Osteoblast (primary cell): ENCODE measurements around the gene ZBTB5. TPM values are rescaled to one million over a fixed set of nuclear protein-coding genes. Genes with fewer than 3 reads are reported as not detected.
"Not testable (repeated sequence)": the region's sequence is repeated elsewhere in the genome, so short reads cannot be mapped to it uniquely, and the experiment has no call there.

Experiments used
- DNase-seq: peaks from one replicate; pipeline ENCODE4 v3.0.0; 2011; ENCODE audit warnings: low spot score, mixed read lengths; ENCODE audit not compliant: insufficient read length; ENCODE audit errors: missing footprints
- H2AFZ ChIP-seq: 2 replicates; pipeline ENCODE4 v1.6.0; 2011; ENCODE audit warnings: mild to moderate bottlenecking, low read length
- H3K27ac ChIP-seq: 2 replicates; pipeline ENCODE4 v1.5.1; 2011; ENCODE audit warnings: mild to moderate bottlenecking, low read depth, low read length, moderate library complexity
- H3K27me3 ChIP-seq: 2 replicates; pipeline ENCODE4 v1.6.0; 2012; ENCODE audit warnings: mild to moderate bottlenecking, control low read depth, inconsistent platforms, low read length, moderate library complexity; ENCODE audit not compliant: insufficient read depth
- H3K36me3 ChIP-seq: 2 replicates; pipeline ENCODE4 v1.5.1; 2011; ENCODE audit warnings: mild to moderate bottlenecking, low read length, control low read depth, moderate library complexity; ENCODE audit not compliant: insufficient read depth
- H3K4me1 ChIP-seq: 2 replicates; pipeline ENCODE4 v1.5.1; 2011; ENCODE audit warnings: mild to moderate bottlenecking, low read length, control low read depth, moderate library complexity; ENCODE audit not compliant: insufficient read depth
- H3K4me2 ChIP-seq: 2 replicates; pipeline ENCODE4 v1.6.0; 2011; ENCODE audit warnings: mild to moderate bottlenecking, low read length; ENCODE audit not compliant: insufficient read depth
- H3K4me3 ChIP-seq: fragments of 200-600 bp; sonication (generic); 3 replicates; pipeline ENCODE4 v1.5.1; 2012; ENCODE audit warnings: mild to moderate bottlenecking, low read length, inconsistent platforms; ENCODE audit not compliant: insufficient read depth
- H3K79me2 ChIP-seq: 2 replicates; pipeline ENCODE4 v1.6.0; 2012; ENCODE audit warnings: mild to moderate bottlenecking, low read length, control low read depth, inconsistent platforms; ENCODE audit not compliant: insufficient read depth
- H3K9me3 ChIP-seq: 2 replicates; pipeline ENCODE4 v1.5.1; 2011; ENCODE audit warnings: low read depth, low read length, control low read depth
- H4K20me1 ChIP-seq: 2 replicates; pipeline ENCODE4 v1.6.0; 2012; ENCODE audit warnings: mild to moderate bottlenecking, low read length, control low read depth; ENCODE audit not compliant: insufficient read depth
- total RNA-seq: library from RNA; depleted of rRNA; stranded (reverse); fragments of >200 nt; gene quantifications from 2 replicates; pipeline ENCODE4 v1.2.3, GENCODE V29; 2012
- TF ChIP-seq, protein P1 (sequence below): IDR thresholded peaks from 2 replicates; pipeline ENCODE4 v1.5.1; 2011; ENCODE audit warnings: mild to moderate bottlenecking, low read depth, low read length, moderate library complexity; ENCODE audit errors: extremely low read depth

The ZBTB5 gene
- total RNA-seq, 1 donor: 11.6 TPM

DNA sequence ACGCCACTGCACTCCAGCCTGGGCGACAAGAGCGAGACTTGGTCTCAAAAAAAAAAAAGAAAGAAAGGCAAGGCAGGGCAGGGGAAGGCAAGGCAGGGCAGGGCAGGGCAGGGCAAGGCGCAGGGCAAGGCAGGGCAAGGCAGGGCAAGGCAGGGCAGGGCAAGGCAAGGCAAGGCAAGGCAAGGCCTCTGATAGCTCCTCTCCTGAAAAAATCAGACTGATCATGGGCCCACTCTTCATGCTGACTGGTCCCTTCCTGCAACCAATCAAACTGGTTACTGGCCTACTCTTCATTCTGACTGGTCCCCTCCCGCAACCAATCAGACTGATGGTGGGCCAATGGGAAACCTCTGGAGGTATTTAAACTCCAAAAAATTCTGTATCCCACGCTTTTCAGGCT, 3.4 kb upstream of the ZBTB5 start:
- Histone ChIP-seq H3K27ac (no peak overlapping the region), H3K4me3 (no peak overlapping the region), H3K27me3 (no peaks in the 10 kb centered on the region), H3K9me3 (no peaks in the 10 kb centered on the region), H3K4me2 (no peak overlapping the region), H2AFZ (no peak overlapping the region), H4K20me1 (peaks cover 3% of the 10 kb centered on the region), H3K36me3 (no peaks in the 10 kb centered on the region), H3K79me2 (peaks cover 12% of the 10 kb centered on the region), H3K4me1 (peaks cover 20% of the 10 kb centered on the region)
- peak; percentile 31 for DNase-seq
- TF ChIP-seq, protein P1, sequence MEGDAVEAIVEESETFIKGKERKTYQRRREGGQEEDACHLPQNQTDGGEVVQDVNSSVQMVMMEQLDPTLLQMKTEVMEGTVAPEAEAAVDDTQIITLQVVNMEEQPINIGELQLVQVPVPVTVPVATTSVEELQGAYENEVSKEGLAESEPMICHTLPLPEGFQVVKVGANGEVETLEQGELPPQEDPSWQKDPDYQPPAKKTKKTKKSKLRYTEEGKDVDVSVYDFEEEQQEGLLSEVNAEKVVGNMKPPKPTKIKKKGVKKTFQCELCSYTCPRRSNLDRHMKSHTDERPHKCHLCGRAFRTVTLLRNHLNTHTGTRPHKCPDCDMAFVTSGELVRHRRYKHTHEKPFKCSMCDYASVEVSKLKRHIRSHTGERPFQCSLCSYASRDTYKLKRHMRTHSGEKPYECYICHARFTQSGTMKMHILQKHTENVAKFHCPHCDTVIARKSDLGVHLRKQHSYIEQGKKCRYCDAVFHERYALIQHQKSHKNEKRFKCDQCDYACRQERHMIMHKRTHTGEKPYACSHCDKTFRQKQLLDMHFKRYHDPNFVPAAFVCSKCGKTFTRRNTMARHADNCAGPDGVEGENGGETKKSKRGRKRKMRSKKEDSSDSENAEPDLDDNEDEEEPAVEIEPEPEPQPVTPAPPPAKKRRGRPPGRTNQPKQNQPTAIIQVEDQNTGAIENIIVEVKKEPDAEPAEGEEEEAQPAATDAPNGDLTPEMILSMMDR: no peak

DNA sequence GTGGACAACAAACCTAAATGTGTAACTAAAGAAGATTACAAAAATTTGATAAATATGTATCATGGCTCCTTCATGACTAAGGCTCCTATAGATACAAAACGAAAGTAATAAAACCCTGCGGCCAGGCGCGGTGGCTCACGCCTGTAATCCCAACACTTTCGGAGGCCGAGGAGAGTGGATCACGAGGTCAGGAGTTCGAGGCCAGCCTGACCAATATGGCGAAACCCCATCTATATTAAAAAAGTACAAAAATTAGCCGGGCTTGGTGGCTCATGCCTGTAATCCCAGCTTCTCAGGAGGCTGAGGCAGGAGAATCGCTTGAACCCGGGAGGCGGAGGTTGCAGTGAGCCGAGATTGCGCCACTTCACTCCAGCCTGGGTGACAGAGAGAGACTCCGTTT, 2.3 kb upstream of the ZBTB5 start:
- H4K20me1 ChIP-seq, H3K9me3 ChIP-seq, H2AFZ ChIP-seq, H3K27me3 ChIP-seq, H3K4me3 ChIP-seq, H3K4me2 ChIP-seq, H3K27ac ChIP-seq, H3K36me3 ChIP-seq, DNase-seq: not testable (repeated sequence)
- H3K4me1 ChIP-seq: peaks cover 26% of the 10 kb centered on the region
- peaks cover 23% of the 10 kb centered on the region for H3K79me2 ChIP-seq

DNA sequence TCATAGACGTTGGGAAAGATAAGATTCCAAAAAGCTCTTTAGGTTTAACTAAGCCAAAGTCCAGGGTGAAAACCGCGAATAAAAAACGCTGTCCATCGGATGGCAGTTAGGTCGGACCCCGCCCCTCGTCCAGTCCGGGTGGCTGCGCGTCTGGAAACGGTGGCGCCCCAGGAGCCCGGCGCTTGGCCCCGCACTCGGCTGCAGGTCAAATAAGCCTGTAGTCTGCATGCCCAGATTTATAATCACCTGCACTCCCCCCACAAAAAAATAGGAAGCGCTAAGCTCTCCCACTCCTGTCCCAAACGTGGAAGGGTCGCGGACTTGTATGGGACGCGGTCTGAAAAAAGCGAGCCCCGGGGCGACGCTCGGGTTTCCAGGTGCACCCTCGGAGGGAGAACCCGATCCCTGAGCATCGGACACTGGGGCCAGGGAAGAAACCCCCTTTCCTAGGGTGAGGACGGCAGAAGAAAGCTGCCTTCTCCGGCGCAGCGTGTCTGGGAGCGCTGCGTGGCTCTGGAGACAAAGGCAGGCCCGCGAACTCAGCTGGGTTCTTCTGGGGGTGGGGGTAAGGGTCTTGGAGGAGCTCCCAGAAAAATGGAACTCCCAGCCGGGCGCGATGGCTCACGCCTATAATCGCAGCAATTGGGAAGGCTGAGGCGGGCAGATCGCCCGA, 923 bp upstream of the ZBTB5 start:
- H3K4me2 ChIP-seq: peak overlapping the region; percentile 83
- no peaks in the 10 kb centered on the region for H3K36me3 ChIP-seq
- peaks cover 37% of the 10 kb centered on the region for H3K79me2 ChIP-seq
- H3K27me3 ChIP-seq: no peaks in the 10 kb centered on the region
- TF ChIP-seq, protein P1: no peak
- peaks cover 21% of the 10 kb centered on the region for H3K4me1 ChIP-seq
- peak overlapping the region; percentile 100 for H3K4me3 ChIP-seq
- peak; percentile 55 for DNase-seq
- H2AFZ ChIP-seq: peak overlapping the region; percentile 96
- peak overlapping the region; percentile 91 for H3K27ac ChIP-seq
- no peaks in the 10 kb centered on the region for H3K9me3 ChIP-seq
- H4K20me1 ChIP-seq: peaks cover 18% of the 10 kb centered on the region

DNA sequence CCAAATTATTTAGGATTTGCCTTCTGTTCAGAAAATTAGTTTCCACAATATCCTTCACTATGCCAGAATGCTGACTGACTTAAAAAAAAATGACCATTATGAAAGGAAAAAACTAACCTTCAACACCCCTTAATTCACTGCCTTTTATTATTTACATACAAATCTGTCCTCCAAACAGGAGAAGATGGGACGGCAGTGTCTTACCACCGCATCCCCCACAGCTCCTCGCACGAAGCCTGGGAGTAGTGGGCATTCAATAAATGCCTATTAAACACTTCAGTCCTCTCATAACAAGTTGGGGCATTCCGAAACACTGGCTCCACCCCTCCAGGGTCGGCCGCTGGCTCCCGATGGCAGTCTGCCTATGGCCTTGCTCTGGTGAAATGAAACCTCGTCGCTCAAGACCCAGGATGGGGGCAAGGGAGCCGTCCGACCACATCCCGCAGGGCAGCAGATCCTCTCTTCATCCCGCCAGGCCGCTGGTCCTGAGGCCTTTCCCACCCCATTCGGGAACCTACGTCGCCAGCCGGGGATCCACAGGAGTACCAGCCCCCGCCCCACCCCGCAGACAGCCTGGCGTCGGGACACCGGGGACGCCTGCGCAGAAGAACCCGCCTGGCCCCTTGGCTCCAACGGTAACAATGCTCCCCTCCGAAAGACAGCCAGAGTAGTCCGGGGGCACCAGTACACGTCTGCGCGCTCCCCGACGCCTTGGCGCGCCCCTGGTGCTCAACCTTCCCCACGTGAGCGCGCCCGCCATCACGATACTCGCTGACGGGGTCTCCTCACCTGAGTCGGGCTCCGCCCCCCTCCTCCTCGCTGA, 613 bp downstream of the ZBTB5 start:
- peaks cover 51% of the 10 kb centered on the region for H3K79me2 ChIP-seq
- H3K27me3 ChIP-seq: no peaks in the 10 kb centered on the region
- peak overlapping the region; percentile 100 for H3K4me3 ChIP-seq
- no peaks in the 10 kb centered on the region for H3K36me3 ChIP-seq
- H4K20me1 ChIP-seq: peaks cover 27% of the 10 kb centered on the region
- peak overlapping the region; percentile 90 for H3K27ac ChIP-seq
- TF ChIP-seq, protein P1: no peak
- peak; percentile 72 for DNase-seq
- peak overlapping the region; percentile 100 for H3K4me2 ChIP-seq
- H2AFZ ChIP-seq: peak overlapping the region; percentile 89
- H3K9me3 ChIP-seq: no peaks in the 10 kb centered on the region
- H3K4me1 ChIP-seq: peaks cover 21% of the 10 kb centered on the region
